Measurements from ENCODE around the gene TMEM151A.
"Not testable (repeated sequence)": the region's sequence is repeated elsewhere in the genome, so short reads cannot be mapped to it uniquely, and the experiment has no call there.

The TMEM151A gene

GRCh38 chr11:66291706-66292542 is at the start of gene TMEM151A:
TSS of gene TMEM151A (plus strand) at chr11:66291894. CDS start at chr11:66292014, 120 bp downstream.
- no peak for DNase-seq

GRCh38 chr11:66242095-66242765 is 49.5 kb upstream of the TMEM151A start:
- DNase-seq = no peak

GRCh38 chr11:66243782-66244535 is 47.7 kb upstream of the TMEM151A start:
- no peak for DNase-seq

- DNase-seq = no peak
Measured at GRCh38 chr11:66247295-66247694, 44.4 kb upstream of the TMEM151A start.

GRCh38 chr11:66247801-66248200 is 43.9 kb upstream of the TMEM151A start:
- DNase-seq = no peak

- no peak for DNase-seq
Measured at GRCh38 chr11:66248903-66249302, 42.8 kb upstream of the TMEM151A start.

- no peak for DNase-seq
Measured at GRCh38 chr11:66251809-66252208, 39.9 kb upstream of the TMEM151A start.

GRCh38 chr11:66253081-66253480 is 38.6 kb upstream of the TMEM151A start:
- not testable (repeated sequence) for DNase-seq

GRCh38 chr11:66258473-66258893 is 33.2 kb upstream of the TMEM151A start:
- no peak for DNase-seq

- DNase-seq = no peak
Measured at GRCh38 chr11:66259225-66259624, 32.5 kb upstream of the TMEM151A start.

- no peak for DNase-seq
Measured at GRCh38 chr11:66259956-66260355, 31.7 kb upstream of the TMEM151A start.

- DNase-seq = no peak
Measured at GRCh38 chr11:66261578-66261977, 30.1 kb upstream of the TMEM151A start.

GRCh38 chr11:66262191-66262590 is 29.5 kb upstream of the TMEM151A start:
- no peak for DNase-seq

GRCh38 chr11:66262696-66263095 is 29.0 kb upstream of the TMEM151A start:
- DNase-seq = no peak

- no peak for DNase-seq
Measured at GRCh38 chr11:66263231-66263630, 28.5 kb upstream of the TMEM151A start.

- DNase-seq = no peak
Measured at GRCh38 chr11:66263785-66264184, 27.9 kb upstream of the TMEM151A start.

GRCh38 chr11:66264383-66264782 is 27.3 kb upstream of the TMEM151A start:
- DNase-seq = no peak

- no peak for DNase-seq
Measured at GRCh38 chr11:66264914-66265313, 26.8 kb upstream of the TMEM151A start.

- no peak for DNase-seq
Measured at GRCh38 chr11:66265531-66266377, 25.9 kb upstream of the TMEM151A start.

- DNase-seq = no peak
Measured at GRCh38 chr11:66266378-66267038, 25.2 kb upstream of the TMEM151A start.

GRCh38 chr11:66267039-66267378 is 24.7 kb upstream of the TMEM151A start:
- no peak for DNase-seq

Data from AML-193 (cell line).